ENCODE data around the gene ZFP30.
A peak's percentile ranks its signal among the peaks of the same experiment; 100 is the strongest.

DNA sequence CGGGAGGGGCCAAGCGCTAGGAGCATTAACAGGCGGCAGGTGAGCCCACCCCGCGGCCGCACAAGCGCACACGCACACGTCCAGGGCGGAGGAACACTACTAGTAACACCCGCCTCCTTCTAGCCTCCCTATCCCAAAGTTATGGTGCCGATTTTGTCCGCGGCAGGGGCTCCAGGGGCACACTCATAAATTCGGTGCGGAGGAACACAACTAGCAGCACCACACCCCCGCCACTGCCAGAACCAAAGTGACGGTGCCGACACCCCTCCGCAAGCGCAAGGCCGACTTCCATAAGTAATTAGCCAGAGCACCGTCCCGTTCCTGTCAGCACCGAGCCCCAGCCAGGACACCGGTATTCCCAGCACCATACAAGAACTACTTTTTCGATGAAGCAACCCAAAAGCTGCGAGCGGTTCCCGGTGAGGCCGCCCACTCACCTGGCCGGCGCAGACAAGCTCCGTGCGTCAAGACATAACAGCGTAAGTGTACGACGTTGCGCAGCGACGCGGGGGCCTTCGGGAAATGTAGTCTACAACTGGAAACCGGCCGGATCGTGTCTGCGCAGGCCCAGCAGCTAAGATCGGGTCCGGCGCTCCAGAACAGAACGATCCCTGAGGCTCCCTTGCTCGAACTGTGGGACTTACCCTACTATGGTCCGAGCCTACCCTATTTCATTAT lies 60.8 kb downstream of the ZFP30 start, which contains the start of the genes ZNF540 and ZNF571:
- TF ChIP-seq, protein P1, sequence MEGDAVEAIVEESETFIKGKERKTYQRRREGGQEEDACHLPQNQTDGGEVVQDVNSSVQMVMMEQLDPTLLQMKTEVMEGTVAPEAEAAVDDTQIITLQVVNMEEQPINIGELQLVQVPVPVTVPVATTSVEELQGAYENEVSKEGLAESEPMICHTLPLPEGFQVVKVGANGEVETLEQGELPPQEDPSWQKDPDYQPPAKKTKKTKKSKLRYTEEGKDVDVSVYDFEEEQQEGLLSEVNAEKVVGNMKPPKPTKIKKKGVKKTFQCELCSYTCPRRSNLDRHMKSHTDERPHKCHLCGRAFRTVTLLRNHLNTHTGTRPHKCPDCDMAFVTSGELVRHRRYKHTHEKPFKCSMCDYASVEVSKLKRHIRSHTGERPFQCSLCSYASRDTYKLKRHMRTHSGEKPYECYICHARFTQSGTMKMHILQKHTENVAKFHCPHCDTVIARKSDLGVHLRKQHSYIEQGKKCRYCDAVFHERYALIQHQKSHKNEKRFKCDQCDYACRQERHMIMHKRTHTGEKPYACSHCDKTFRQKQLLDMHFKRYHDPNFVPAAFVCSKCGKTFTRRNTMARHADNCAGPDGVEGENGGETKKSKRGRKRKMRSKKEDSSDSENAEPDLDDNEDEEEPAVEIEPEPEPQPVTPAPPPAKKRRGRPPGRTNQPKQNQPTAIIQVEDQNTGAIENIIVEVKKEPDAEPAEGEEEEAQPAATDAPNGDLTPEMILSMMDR (IDR thresholded peaks at IDR 0.05), result no peak
- peak in 1 of 2 donors; percentile 90 for TF ChIP-seq POLR2A (IDR thresholded peaks at IDR 0.05)
